GM12873 (cell line): ENCODE data around the gene ARHGAP42.

Experiments used
- CTCF ChIP-seq: IDR thresholded peaks from 2 replicates; pipeline ENCODE4 v1.5.1; 2012; ENCODE audit warnings: low read depth, mild to moderate bottlenecking, moderate library complexity, low read length, control low read depth; ENCODE audit not compliant: insufficient read depth; ENCODE audit errors: missing control alignments

The ARHGAP42 gene

GRCh38 chr11:100672498-100673033 lies 14.5 kb upstream of the ARHGAP42 start:
- no peak for TF ChIP-seq CTCF

GRCh38 chr11:100673063-100673462 lies 14.0 kb upstream of the ARHGAP42 start:
- TF ChIP-seq CTCF, result no peak

GRCh38 chr11:100674212-100674611 lies 12.9 kb upstream of the ARHGAP42 start:
- TF ChIP-seq CTCF, result no peak

GRCh38 chr11:100675115-100675650 lies 11.9 kb upstream of the ARHGAP42 start:
- no peak for TF ChIP-seq CTCF

- no peak for TF ChIP-seq CTCF
Observed at GRCh38 chr11:100676901-100677300, 10.2 kb upstream of the ARHGAP42 start.

- no peak for TF ChIP-seq CTCF
Observed at GRCh38 chr11:100677796-100678195, 9.3 kb upstream of the ARHGAP42 start.

- no peak for TF ChIP-seq CTCF
Observed at GRCh38 chr11:100680070-100680469, 7.0 kb upstream of the ARHGAP42 start.

GRCh38 chr11:100681064-100681502 lies 6.0 kb upstream of the ARHGAP42 start:
- no peak for TF ChIP-seq CTCF
